Natural killer cell (primary cell): ENCODE results near the gene MAB21L4. TPM values are rescaled to one million over a fixed set of nuclear protein-coding genes. Genes with fewer than 3 reads are reported as not detected.

Experiments
- ATAC-seq, 3 donors: fragments of 150-1000 bp in 2 of 3; fragments of 200-7000 bp in 1 of 3; cut with Tn5 transposase; 1 replicate in 1 of 3; 2 replicates in 2 of 3; pipeline ENCODE4 v1.10.0; 2021; ENCODE audit warnings: mild to moderate bottlenecking in 2 of 3, moderate library complexity in 2 of 3
- DNase-seq, 2 donors: peaks; one replicate each; pipeline versions ENCODE4 v3.0.0 to v3.0.0-alpha.2; 2013 to 2021; ENCODE audit warnings: mixed read lengths in 1 of 2
- H3K27ac ChIP-seq: one replicate; pipeline ENCODE4 v1.5.1; 2013; ENCODE audit warnings: mild to moderate bottlenecking, low read length
- H3K27me3 ChIP-seq: one replicate; pipeline ENCODE4 v1.6.1; 2013; ENCODE audit warnings: low read length; ENCODE audit not compliant: control insufficient read depth, insufficient read depth
- H3K36me3 ChIP-seq: one replicate; pipeline ENCODE4 v1.6.1; 2013; ENCODE audit warnings: low read length; ENCODE audit not compliant: control insufficient read depth, insufficient read depth
- H3K4me1 ChIP-seq: one replicate; pipeline ENCODE4 v1.6.1; 2013; ENCODE audit warnings: low read length; ENCODE audit not compliant: control insufficient read depth, insufficient read depth
- H3K4me3 ChIP-seq: one replicate; pipeline ENCODE4 v1.5.1; 2013; ENCODE audit warnings: low read length
- H3K9me3 ChIP-seq: one replicate; pipeline ENCODE4 v1.6.1; 2013; ENCODE audit warnings: low read length; ENCODE audit not compliant: control insufficient read depth, insufficient read depth
- H3K27ac Mint-ChIP-seq, 2 donors: one replicate each; pipeline ENCODE4 v1.8.0; 2022; ENCODE audit warnings: mild to moderate bottlenecking in 2 of 2, mixed read lengths in 2 of 2, moderate library complexity in 1 of 2
- H3K27me3 Mint-ChIP-seq, 2 donors: one replicate each; pipeline ENCODE4 v1.8.0; 2022; ENCODE audit warnings: low read depth in 2 of 2, mixed read lengths in 2 of 2
- H3K36me3 Mint-ChIP-seq: one replicate; pipeline ENCODE4 v1.8.0; 2022; ENCODE audit warnings: mixed read lengths
- H3K4me1 Mint-ChIP-seq, 2 donors: one replicate each; pipeline ENCODE4 v1.8.0; 2022; ENCODE audit warnings: mixed read lengths in 2 of 2
- H3K4me3 Mint-ChIP-seq: one replicate; pipeline ENCODE4 v1.8.0; 2022; ENCODE audit warnings: mild to moderate bottlenecking, moderate library complexity, mixed read lengths
- H3K9me3 Mint-ChIP-seq, 2 donors: one replicate each; pipeline ENCODE4 v1.8.0; 2022; ENCODE audit warnings: mixed read lengths in 2 of 2
- CTCF ChIP-seq: fragments of 200-600 bp; IDR thresholded peaks from one replicate; pipeline ENCODE4 v1.8.0; 2022; ENCODE audit warnings: antibody characterized with exemption
- WGBS: methylation state at CpG from one replicate; pipeline ENCODE4 v1.1.7; 2013; ENCODE audit warnings: missing lambda C conversion rate; ENCODE audit not compliant: insufficient coverage; 5-methylcytosine and 5-hydroxymethylcytosine counted together
- intact Hi-C: fragments of 100-400 bp; cut with micrococcal nuclease; formaldehyde crosslinking; loops from one replicate; pipeline ENCODE4 v1.14.2; 2022
- total RNA-seq, 4 donors: library from RNA; stranded (reverse); fragments of 120-200 nt in 1 of 4; gene quantifications; one replicate each; pipeline versions ENCODE4 v1.2.3 to v1.2.4, GENCODE V29; 2013 to 2022

MAB21L4 gene
- total RNA-seq, 3 donors from 2014 or later (not counting 1 experiment from before 2014, with no cell fraction given) = not detected

- intact Hi-C loops = no loop called here
- Mint-ChIP-seq H3K27me3 (peaks cover 0 to 10% of the 10 kb centered on the region in 2 donors), H3K4me1 (no peaks in the 10 kb centered on the region), H3K36me3 (peaks cover 7% of the 10 kb centered on the region), H3K4me3 (no peak overlapping the region), H3K9me3 (peaks cover 2 to 4% of the 10 kb centered on the region in 2 donors), H3K27ac (no peak overlapping the region)
- DNase-seq (no peak), ATAC-seq (no peak)
- Histone ChIP-seq H3K27me3 (no peaks in the 10 kb centered on the region), H3K27ac (no peak overlapping the region), H3K36me3 (no peaks in the 10 kb centered on the region), H3K4me1 (no peaks in the 10 kb centered on the region), H3K4me3 (no peak overlapping the region), H3K9me3 (peaks cover 8% of the 10 kb centered on the region)
- no peak for TF ChIP-seq CTCF
- 85% methylated on average over 9 of the region's 11 CpGs for WGBS
These were observed 45.9 kb downstream of the MAB21L4 start for GRCh38 chr2:240850026-240850425.

GRCh38 chr2:240848900-240849680, 46.9 kb downstream of the MAB21L4 start:
- intact Hi-C loops = no loop called here

GRCh38 chr2:240847817-240848216, 48.1 kb downstream of the MAB21L4 start:
- no peak overlapping the region for H3K27ac Mint-ChIP-seq
- WGBS = 95% methylated on average over 13 of the region's 13 CpGs
- intact Hi-C loops = no loop called here

More at GRCh38 chr2:240848900-240849680, 46.9 kb downstream of the MAB21L4 start:
- Mint-ChIP-seq H3K27me3 (peaks cover 0 to 13% of the 10 kb centered on the region in 2 donors), H3K4me3 (no peak overlapping the region), H3K36me3 (peaks cover 3% of the 10 kb centered on the region), H3K27ac (no peak overlapping the region), H3K9me3 (peaks cover under 1 to 1% of the 10 kb centered on the region in 2 donors), H3K4me1 (no peaks in the 10 kb centered on the region)
- H3K4me3 ChIP-seq = no peak overlapping the region
- H3K27ac ChIP-seq = no peak overlapping the region
- H3K4me1 ChIP-seq = no peaks in the 10 kb centered on the region
- H3K27me3 ChIP-seq = no peaks in the 10 kb centered on the region
- no peak for DNase-seq
- H3K36me3 ChIP-seq = no peaks in the 10 kb centered on the region
- peaks cover 1% of the 10 kb centered on the region for H3K9me3 ChIP-seq
- no peak for TF ChIP-seq CTCF
- WGBS = 80% methylated on average over 12 of the region's 12 CpGs
- ATAC-seq = no peak

More at GRCh38 chr2:240847817-240848216, 48.1 kb downstream of the MAB21L4 start:
- no peaks in the 10 kb centered on the region for H3K36me3 ChIP-seq
- H3K4me1 ChIP-seq = no peaks in the 10 kb centered on the region
- DNase-seq (no peak), ATAC-seq (no peak)
- no peak overlapping the region for H3K27ac ChIP-seq
- H3K27me3 Mint-ChIP-seq = peaks cover 0 to 14% of the 10 kb centered on the region in 2 donors
- no peaks in the 10 kb centered on the region for H3K9me3 Mint-ChIP-seq
- no peak for TF ChIP-seq CTCF
- H3K4me3 ChIP-seq = no peak overlapping the region
- no peaks in the 10 kb centered on the region for H3K36me3 Mint-ChIP-seq
- H3K27me3 ChIP-seq = no peaks in the 10 kb centered on the region
- H3K4me3 Mint-ChIP-seq = no peak overlapping the region
- no peaks in the 10 kb centered on the region for H3K4me1 Mint-ChIP-seq
- H3K9me3 ChIP-seq = no peaks in the 10 kb centered on the region
